ENCODE data around the gene TEC. TPM values are rescaled to one million over a fixed set of nuclear protein-coding genes. Genes with fewer than 3 reads are reported as not detected.
A peak's percentile ranks its signal among the peaks of the same experiment; 100 is the strongest.

The TEC gene
- total RNA-seq, 2 experiments from 2014 or later, result 2.8 TPM

- Mint-ChIP-seq H3K4me1 (ENCODE audit: low read depth) (no peaks in the 10 kb centered on the region), H3K9me3 (no peaks in the 10 kb centered on the region), H3K4me3 (no peak overlapping the region), H3K36me3 (ENCODE audit: low read depth) (no peaks in the 10 kb centered on the region), H3K27ac (no peak overlapping the region), H3K27me3 (no peaks in the 10 kb centered on the region)
- POLR2A ChIA-PET, result no interaction called here
- H3K4me1 ChIP-seq (ENCODE audit: insufficient read depth, low read length), result no peaks in the 10 kb centered on the region
- no peak overlapping the region for H3K4me3 ChIP-seq (ENCODE audit: low read length)
- no peak for ATAC-seq (ENCODE audit: poor library complexity)
- TF ChIP-seq, protein P1, sequence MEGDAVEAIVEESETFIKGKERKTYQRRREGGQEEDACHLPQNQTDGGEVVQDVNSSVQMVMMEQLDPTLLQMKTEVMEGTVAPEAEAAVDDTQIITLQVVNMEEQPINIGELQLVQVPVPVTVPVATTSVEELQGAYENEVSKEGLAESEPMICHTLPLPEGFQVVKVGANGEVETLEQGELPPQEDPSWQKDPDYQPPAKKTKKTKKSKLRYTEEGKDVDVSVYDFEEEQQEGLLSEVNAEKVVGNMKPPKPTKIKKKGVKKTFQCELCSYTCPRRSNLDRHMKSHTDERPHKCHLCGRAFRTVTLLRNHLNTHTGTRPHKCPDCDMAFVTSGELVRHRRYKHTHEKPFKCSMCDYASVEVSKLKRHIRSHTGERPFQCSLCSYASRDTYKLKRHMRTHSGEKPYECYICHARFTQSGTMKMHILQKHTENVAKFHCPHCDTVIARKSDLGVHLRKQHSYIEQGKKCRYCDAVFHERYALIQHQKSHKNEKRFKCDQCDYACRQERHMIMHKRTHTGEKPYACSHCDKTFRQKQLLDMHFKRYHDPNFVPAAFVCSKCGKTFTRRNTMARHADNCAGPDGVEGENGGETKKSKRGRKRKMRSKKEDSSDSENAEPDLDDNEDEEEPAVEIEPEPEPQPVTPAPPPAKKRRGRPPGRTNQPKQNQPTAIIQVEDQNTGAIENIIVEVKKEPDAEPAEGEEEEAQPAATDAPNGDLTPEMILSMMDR (IDR thresholded peaks at IDR 0.05), result no peak
- H3K36me3 ChIP-seq (ENCODE audit: insufficient read depth, low read length), result no peaks in the 10 kb centered on the region
- intact Hi-C loops (cut with DNase I, micrococcal nuclease), result no loop called here
- DNase-seq, result peak in 1 of 14 experiments; percentile 9
- no peaks in the 10 kb centered on the region for H3K9me3 ChIP-seq (ENCODE audit: control insufficient read depth in 1 of 2, insufficient read depth in 1 of 2, low read length in 2 of 2)
- no peaks in the 10 kb centered on the region for H3K27me3 ChIP-seq (ENCODE audit: control insufficient read depth in 1 of 2, insufficient read depth in 2 of 2, low read length in 2 of 2)
- no peak overlapping the region for H3K27ac ChIP-seq (ENCODE audit: low read depth in 1 of 2, low read length in 2 of 2)
- CTCF ChIA-PET, result no interaction called here
Observed at GRCh38 chr4:48247142-48247877, 22.3 kb downstream of the TEC start.

- intact Hi-C loops (cut with DNase I, micrococcal nuclease), result no loop called here
- no peaks in the 10 kb centered on the region for H3K27me3 Mint-ChIP-seq
- no peaks in the 10 kb centered on the region for H3K27me3 ChIP-seq (ENCODE audit: control insufficient read depth in 1 of 2, insufficient read depth in 2 of 2, low read length in 2 of 2)
- no peaks in the 10 kb centered on the region for H3K4me1 ChIP-seq (ENCODE audit: insufficient read depth, low read length)
- no peak overlapping the region for H3K27ac ChIP-seq (ENCODE audit: low read depth in 1 of 2, low read length in 2 of 2)
- no peak for ATAC-seq (ENCODE audit: poor library complexity)
- H3K4me3 Mint-ChIP-seq, result no peak overlapping the region
- H3K36me3 ChIP-seq (ENCODE audit: insufficient read depth, low read length), result no peaks in the 10 kb centered on the region
- H3K4me1 Mint-ChIP-seq (ENCODE audit: low read depth), result no peaks in the 10 kb centered on the region
- CTCF ChIA-PET, result no interaction called here
- H3K36me3 Mint-ChIP-seq (ENCODE audit: low read depth), result no peaks in the 10 kb centered on the region
- no peak overlapping the region for H3K4me3 ChIP-seq (ENCODE audit: low read length)
- no peaks in the 10 kb centered on the region for H3K9me3 ChIP-seq (ENCODE audit: control insufficient read depth in 1 of 2, insufficient read depth in 1 of 2, low read length in 2 of 2)
- POLR2A ChIA-PET, result no interaction called here
- TF ChIP-seq, protein P1 (IDR thresholded peaks at IDR 0.05), result no peak
- no peak overlapping the region for H3K27ac Mint-ChIP-seq
- no peaks in the 10 kb centered on the region for H3K9me3 Mint-ChIP-seq
- no peak for DNase-seq
Observed at GRCh38 chr4:48244665-48245064, 25.0 kb downstream of the TEC start.

GRCh38 chr4:48243887-48244286 is 25.8 kb downstream of the TEC start:
- Histone ChIP-seq H3K36me3 (ENCODE audit: insufficient read depth, low read length) (no peaks in the 10 kb centered on the region), H3K4me3 (ENCODE audit: low read length) (no peak overlapping the region), H3K27me3 (ENCODE audit: control insufficient read depth in 1 of 2, insufficient read depth in 2 of 2, low read length in 2 of 2) (no peaks in the 10 kb centered on the region), H3K27ac (ENCODE audit: low read depth in 1 of 2, low read length in 2 of 2) (no peak overlapping the region), H3K4me1 (ENCODE audit: insufficient read depth, low read length) (no peaks in the 10 kb centered on the region), H3K9me3 (ENCODE audit: control insufficient read depth in 1 of 2, insufficient read depth in 1 of 2, low read length in 2 of 2) (no peaks in the 10 kb centered on the region)
- Mint-ChIP-seq H3K4me3 (no peak overlapping the region), H3K4me1 (ENCODE audit: low read depth) (no peaks in the 10 kb centered on the region), H3K36me3 (ENCODE audit: low read depth) (no peaks in the 10 kb centered on the region), H3K9me3 (no peaks in the 10 kb centered on the region), H3K27me3 (no peaks in the 10 kb centered on the region), H3K27ac (no peak overlapping the region)
- no peak for ATAC-seq (ENCODE audit: poor library complexity)
- intact Hi-C loops (cut with DNase I, micrococcal nuclease), result no loop called here
- ChIA-PET CTCF (no interaction called here), POLR2A (no interaction called here)
- no peak for DNase-seq
- TF ChIP-seq, protein P1 (IDR thresholded peaks at IDR 0.05), result no peak
